ENCODE measurements around the gene CDC42BPG. TPM values are rescaled to one million over a fixed set of nuclear protein-coding genes. Genes with fewer than 3 reads are reported as not detected.

The CDC42BPG gene
- total and polyA plus RNA-seq, 2 of the 8 experiments (the other 6 are each of a cell fraction or from before 2014, with no cell fraction given): 3.7 to 10.6 TPM

DNA sequence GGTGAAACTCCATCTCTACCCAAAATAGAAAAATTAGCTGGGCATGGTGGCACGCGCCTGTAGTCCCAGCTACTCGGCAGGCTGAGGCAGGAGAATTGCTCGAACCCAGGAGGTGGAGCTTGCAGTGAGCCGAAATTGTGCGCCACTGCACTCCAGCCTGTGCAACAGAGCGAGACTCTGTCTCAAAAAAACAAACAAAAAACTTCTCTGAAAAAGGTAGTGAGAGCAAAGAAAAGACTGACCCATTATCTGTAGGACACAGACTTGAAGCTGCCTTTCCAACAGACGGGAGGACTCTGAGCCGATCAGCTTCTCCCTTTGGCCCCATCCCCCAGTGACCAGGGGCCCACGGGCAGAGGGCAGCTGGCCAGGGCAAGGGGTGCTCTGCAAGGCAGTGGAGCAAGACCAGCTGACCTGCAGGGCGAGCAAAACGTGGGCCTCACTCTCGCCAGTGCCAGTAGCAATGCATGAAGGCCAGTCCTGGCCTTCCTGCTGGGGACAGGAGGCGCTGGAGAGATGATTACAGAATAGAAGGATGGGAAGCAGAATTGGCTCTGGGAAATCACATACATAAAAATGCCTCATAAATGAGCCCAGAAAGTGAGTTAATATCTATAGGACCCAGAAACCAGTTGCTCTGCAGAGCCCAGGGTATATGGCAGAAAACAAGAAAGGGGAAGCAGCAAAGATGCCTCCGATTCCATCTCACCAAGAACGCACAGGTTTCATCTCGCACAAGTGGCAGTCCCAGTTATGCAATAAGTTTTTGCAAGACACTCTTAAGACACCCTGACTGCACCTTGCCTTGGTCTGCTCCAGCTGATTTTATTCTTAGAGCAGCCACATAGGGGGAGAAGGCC is 31.1 kb upstream of the CDC42BPG start:
- Histone ChIP-seq H2BK5ac (ENCODE audit: low read depth, low read length) (no peak overlapping the region), H3K23me2 (ENCODE audit: low read depth, low read length) (peaks cover 16% of the 10 kb centered on the region), H4K20me1 (replicated peaks in 1 of 2; ENCODE audit: control insufficient read depth in 1 of 2, insufficient read depth in 2 of 2, low read length in 2 of 2) (no peaks in the 10 kb centered on the region), H2AK5ac (ENCODE audit: low read depth, low read length) (no peak overlapping the region), H3K56ac (replicated peaks; ENCODE audit: insufficient read length, low read depth, low read length) (no peak overlapping the region), H3K79me1 (ENCODE audit: low read depth, low read length) (no peaks in the 10 kb centered on the region), H3K18ac (ENCODE audit: extremely low read depth, low read length) (no peak overlapping the region), H3K14ac (ENCODE audit: insufficient read length) (no peak overlapping the region), H3K79me2 (ENCODE audit: control insufficient read depth in 1 of 2, insufficient read depth in 2 of 2, low read length in 2 of 2) (no peaks in the 10 kb centered on the region), H2BK120ac (replicated peaks; ENCODE audit: low read depth, low read length) (no peak overlapping the region), H3K4me2 (ENCODE audit: insufficient read depth in 1 of 2, low read depth in 2 of 2, low read length in 2 of 2) (no peak overlapping the region), H3K4ac (replicated peaks; ENCODE audit: insufficient read length, low read depth, low read length) (no peak overlapping the region), H2BK12ac (ENCODE audit: low read depth, low read length) (no peak overlapping the region), H3K9ac (replicated peaks in 1 of 4; ENCODE audit: extremely low read depth in 1 of 4, low read depth in 3 of 4, low read length in 3 of 4) (no peak overlapping the region), H3K27ac (ENCODE audit: low read depth, low read length) (no peak overlapping the region), H2AFZ (ENCODE audit: low read length) (no peak overlapping the region), H2BK20ac (ENCODE audit: low read length) (no peak overlapping the region), H3K9me3 (ENCODE audit: insufficient read depth in 2 of 2, low read depth in 1 of 2, low read length in 1 of 2) (no peaks in the 10 kb centered on the region), H4K8ac (ENCODE audit: extremely low read depth, insufficient read depth, low read length) (no peak overlapping the region), H4K91ac (replicated peaks; ENCODE audit: insufficient read length, low read length) (no peak overlapping the region), H3K36me3 (ENCODE audit: control insufficient read depth in 2 of 4, insufficient read depth in 4 of 4, low read length in 3 of 4) (no peaks in the 10 kb centered on the region; a peak in 1 of 8 replicates), H4K5ac (ENCODE audit: insufficient read length, low read depth, low read length) (no peak overlapping the region), H3K4me1 (replicated peaks in 1 of 4; ENCODE audit: control insufficient read depth in 3 of 4, insufficient read depth in 4 of 4, low read length in 3 of 4) (peaks cover 0 to 23% (median 11%) of the 10 kb centered on the region in 4 experiments; a peak in 6 of 7 replicates), H3K4me3 (ENCODE audit: extremely low read depth in 1 of 4, insufficient read depth in 2 of 4, low read depth in 3 of 4, low read length in 4 of 4) (no peak overlapping the region), H3K23ac (ENCODE audit: insufficient read length) (no peak overlapping the region), H3K27me3 (replicated peaks in 1 of 4; ENCODE audit: control insufficient read depth in 3 of 4, extremely low read depth in 1 of 4, insufficient read depth in 3 of 4, low read length in 3 of 4) (peaks cover 0 to 6% (median 2%) of the 10 kb centered on the region in 4 experiments; a peak in 3 of 7 replicates), H2BK15ac (ENCODE audit: low read length) (no peak overlapping the region)
- no peak for DNase-seq (ENCODE audit: low read depth in 1 of 2, low spot score in 2 of 2)
- 93% methylated on average over 17 of the region's 17 CpGs; no CpG with 5 or more reads in 1 of the 2 experiments for WGBS, 2 experiments (ENCODE audit: extremely low coverage in 1 of 2, insufficient coverage in 1 of 2, insufficient read length in 1 of 2, insufficient replicate concordance in 2 of 2, low coverage in 1 of 2, low lambda C conversion rate in 2 of 2, missing lambda C conversion rate in 1 of 2)
- POLR2A ChIA-PET (ENCODE audit: partially characterized antibody): interaction anchor here (0.5 to 24.6 kb wide), 5 partner anchors 12 to 629 kb away, joined by 3 to 408 read pairs (median 3); no protein-coding TSS in a partner anchor
- no peak for FAIRE-seq
- TF ChIP-seq SRF (IDR thresholded peaks at IDR 0.05; ENCODE audit: low read depth, low read length) (no peak), SUZ12 (IDR thresholded peaks at IDR 0.05; ENCODE audit: low read length) (no peak), ZNF274 (IDR thresholded peaks at IDR 0.05; ENCODE audit: borderline replicate concordance, extremely low read depth, low read length) (no peak), EGR1 (IDR thresholded peaks at IDR 0.05; ENCODE audit: borderline replicate concordance, low read depth, low read length) (no peak), HDAC6 (IDR thresholded peaks at IDR 0.05; ENCODE audit: low read depth, low read length) (no peak), POLR2A (IDR thresholded peaks at IDR 0.05; ENCODE audit: control extremely low read depth in 1 of 2, low read depth in 2 of 2, low read length in 2 of 2) (no peak), YY1 (IDR thresholded peaks at IDR 0.05; ENCODE audit: low read depth, low read length) (no peak), RXRA (IDR thresholded peaks at IDR 0.05; ENCODE audit: insufficient read depth, low read depth, low read length) (no peak), KDM5A (IDR thresholded peaks at IDR 0.05; ENCODE audit: low read length) (no peak), ASH2L (IDR thresholded peaks at IDR 0.05; ENCODE audit: low read length) (no peak)
- CTCF ChIA-PET (ENCODE audit: partially characterized antibody): interaction anchor here (0.7 to 32.2 kb wide), 10 partner anchors 13 to 122 kb away, joined by 3 to 1058 read pairs (median 3); partner anchors contain the start of genes BATF2 and CDC42BPG
